ENCODE results near the gene TP53TG3E.
"Not testable (repeated sequence)": the region's sequence is repeated elsewhere in the genome, so short reads cannot be mapped to it uniquely, and the experiment has no call there.

Gene TP53TG3E

GRCh38 chr16:33304006-33304405, at the start of gene TP53TG3E:
TP53TG3E (plus strand) TSS chr16:33304306; CDS start chr16:33304374, 68 bp downstream.
- H3K9me3 ChIP-seq; H3K27me3 ChIP-seq; H3K4me1 ChIP-seq; H3K4me3 ChIP-seq; H3K27ac ChIP-seq; H3K36me3 ChIP-seq; intact Hi-C loops (cut with DNase I; ENCODE audit: low total_unique reads); DNase-seq: not testable (repeated sequence)

GRCh38 chr16:33336226-33337012, 32.3 kb downstream of the TP53TG3E start:
- H3K9me3 ChIP-seq; H3K27me3 ChIP-seq; DNase-seq; H3K36me3 ChIP-seq; intact Hi-C loops (cut with DNase I; ENCODE audit: low total_unique reads); H3K4me3 ChIP-seq; H3K4me1 ChIP-seq; H3K27ac ChIP-seq: not testable (repeated sequence)

- H3K9me3 ChIP-seq; intact Hi-C loops (cut with DNase I; ENCODE audit: low total_unique reads); H3K4me1 ChIP-seq; H3K27me3 ChIP-seq; H3K27ac ChIP-seq; H3K4me3 ChIP-seq; H3K36me3 ChIP-seq; DNase-seq: not testable (repeated sequence)
These were observed 33.8 kb downstream of the TP53TG3E start for GRCh38 chr16:33337627-33338542.

GRCh38 chr16:33338543-33338951, 34.4 kb downstream of the TP53TG3E start:
- intact Hi-C loops (cut with DNase I; ENCODE audit: low total_unique reads); H3K27me3 ChIP-seq; DNase-seq; H3K4me1 ChIP-seq; H3K4me3 ChIP-seq; H3K27ac ChIP-seq; H3K9me3 ChIP-seq; H3K36me3 ChIP-seq: not testable (repeated sequence)

- intact Hi-C loops (cut with DNase I; ENCODE audit: low total_unique reads); H3K27me3 ChIP-seq; H3K4me3 ChIP-seq; H3K9me3 ChIP-seq; DNase-seq; H3K27ac ChIP-seq; H3K4me1 ChIP-seq; H3K36me3 ChIP-seq: not testable (repeated sequence)
These were observed 35.3 kb downstream of the TP53TG3E start for GRCh38 chr16:33339093-33340061.

All from tibial artery (tissue), 4 donors.